PC-3 (cell line): Measurements from ENCODE around the gene RAB1A.
"Not testable (repeated sequence)": the region's sequence is repeated elsewhere in the genome, so short reads cannot be mapped to it uniquely, and the experiment has no call there.

Experiments used
- EZH2phosphoT487 ChIP-seq: fragments of 300-600 bp; sonication (generic); IDR thresholded peaks from 2 replicates; pipeline ENCODE4 v1.6.1; 2018; ENCODE audit warnings: mild to moderate bottlenecking, antibody characterized with exemption, low read length, borderline replicate concordance
- TF ChIP-seq, protein P1 (sequence below): fragments of 300-600 bp; sonication (generic); conservative IDR thresholded peaks from 2 replicates; pipeline ENCODE4 v1.5.1; 2017; ENCODE audit warnings: antibody characterized with exemption, low read depth, mild to moderate bottlenecking, low read length

DNA sequence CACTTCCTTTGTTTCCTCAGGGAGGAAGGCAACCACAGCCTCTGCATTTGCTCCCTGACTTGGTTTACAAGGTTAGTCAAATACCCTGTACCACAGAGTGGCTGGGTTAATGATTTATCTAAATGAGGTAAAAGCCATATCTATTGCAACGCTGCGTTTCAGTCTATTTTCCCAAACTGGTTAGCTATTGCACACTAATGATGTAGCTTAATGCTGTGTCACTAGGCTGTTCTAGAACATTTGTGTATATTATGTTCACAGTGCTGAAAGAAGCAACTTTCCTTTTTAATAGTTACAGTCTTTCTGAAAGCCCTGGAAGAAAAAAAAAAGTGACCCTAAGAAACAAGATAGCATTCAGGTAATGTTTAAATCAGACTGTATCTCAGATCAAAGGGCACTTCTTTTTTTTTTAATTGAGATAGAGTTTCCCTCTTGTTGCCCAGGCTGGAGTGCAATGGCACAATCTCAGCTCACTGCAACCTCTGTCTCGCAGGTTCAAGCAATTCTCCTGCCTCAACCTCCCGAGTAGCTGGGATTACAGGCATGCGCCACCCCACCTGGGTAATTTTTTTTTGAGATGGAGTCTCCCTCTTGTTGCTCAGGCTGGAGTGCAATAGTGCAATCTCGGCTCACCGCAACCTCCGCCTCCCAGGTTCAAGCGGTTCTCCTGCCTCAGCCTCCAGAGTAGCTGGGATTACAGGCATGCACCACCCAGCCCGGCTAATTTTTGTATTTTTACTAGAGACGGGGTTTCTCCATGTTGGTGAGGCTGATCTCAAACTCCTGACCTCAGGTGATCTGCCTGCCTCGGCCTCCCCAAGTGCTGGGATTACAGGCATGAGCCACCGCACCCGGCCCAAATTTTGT is 40.9 kb upstream of the RAB1A start:
- TF ChIP-seq, protein P1, sequence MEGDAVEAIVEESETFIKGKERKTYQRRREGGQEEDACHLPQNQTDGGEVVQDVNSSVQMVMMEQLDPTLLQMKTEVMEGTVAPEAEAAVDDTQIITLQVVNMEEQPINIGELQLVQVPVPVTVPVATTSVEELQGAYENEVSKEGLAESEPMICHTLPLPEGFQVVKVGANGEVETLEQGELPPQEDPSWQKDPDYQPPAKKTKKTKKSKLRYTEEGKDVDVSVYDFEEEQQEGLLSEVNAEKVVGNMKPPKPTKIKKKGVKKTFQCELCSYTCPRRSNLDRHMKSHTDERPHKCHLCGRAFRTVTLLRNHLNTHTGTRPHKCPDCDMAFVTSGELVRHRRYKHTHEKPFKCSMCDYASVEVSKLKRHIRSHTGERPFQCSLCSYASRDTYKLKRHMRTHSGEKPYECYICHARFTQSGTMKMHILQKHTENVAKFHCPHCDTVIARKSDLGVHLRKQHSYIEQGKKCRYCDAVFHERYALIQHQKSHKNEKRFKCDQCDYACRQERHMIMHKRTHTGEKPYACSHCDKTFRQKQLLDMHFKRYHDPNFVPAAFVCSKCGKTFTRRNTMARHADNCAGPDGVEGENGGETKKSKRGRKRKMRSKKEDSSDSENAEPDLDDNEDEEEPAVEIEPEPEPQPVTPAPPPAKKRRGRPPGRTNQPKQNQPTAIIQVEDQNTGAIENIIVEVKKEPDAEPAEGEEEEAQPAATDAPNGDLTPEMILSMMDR: not testable (repeated sequence)
- not testable (repeated sequence) for TF ChIP-seq EZH2phosphoT487
